ENCODE results near the gene CRLF1. TPM values are rescaled to one million over a fixed set of nuclear protein-coding genes. Genes with fewer than 3 reads are reported as not detected.

The CRLF1 gene
- polyA plus RNA-seq, 1 experiment = 5.6 TPM

DNA sequence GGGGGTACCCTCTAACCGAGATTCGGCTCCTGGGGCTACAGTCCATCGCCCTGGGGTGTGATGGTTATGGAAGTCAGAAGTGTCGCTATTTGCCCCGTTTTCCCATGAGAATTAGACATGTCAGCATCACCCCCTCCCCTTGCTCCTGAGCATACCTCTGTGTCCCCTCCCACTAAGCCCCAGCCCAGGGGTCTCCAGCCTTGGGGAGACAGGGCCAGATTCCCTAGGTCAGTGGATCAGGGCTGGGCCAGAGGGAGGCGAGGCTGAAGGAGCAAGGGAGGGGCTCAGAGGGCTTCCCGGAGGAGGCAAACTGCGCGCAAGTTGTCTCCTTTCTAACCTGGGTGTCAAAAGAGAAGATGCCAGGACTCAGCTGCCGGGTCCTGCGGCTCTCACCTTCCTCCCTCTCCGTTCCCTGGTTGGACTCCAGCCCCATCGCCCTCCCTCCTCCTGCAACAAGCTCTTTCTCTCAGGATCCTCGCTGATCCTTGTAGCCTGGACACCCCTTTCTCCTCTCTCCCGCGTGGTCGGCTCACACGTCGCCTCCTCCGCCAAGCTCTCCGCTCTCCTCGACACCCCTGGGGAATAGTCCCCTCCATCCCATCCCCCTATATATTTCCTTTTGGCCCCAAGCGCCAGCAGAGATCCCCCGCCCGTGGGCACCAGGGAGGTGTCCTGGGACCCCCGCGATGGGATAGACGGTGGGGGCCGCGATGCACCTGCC, 5.6 kb upstream of the CRLF1 start:
- peaks cover 53% of the 10 kb centered on the region for H3K27me3 ChIP-seq (ENCODE audit: control insufficient read depth, insufficient read depth, low read length)
- ChIA-PET CTCF (interaction anchor here (1.0 kb wide), 2 partner anchors 16 kb away, joined by 3 to 5 read pairs; no protein-coding TSS in a partner anchor), POLR2A (no interaction called here)
- peak overlapping the region; percentile 40 for H3K4me3 ChIP-seq (ENCODE audit: low read depth, low read length)
- H3K36me3 ChIP-seq (ENCODE audit: control insufficient read depth, insufficient read depth, low read length) = no peaks in the 10 kb centered on the region
- TF ChIP-seq, protein P1, sequence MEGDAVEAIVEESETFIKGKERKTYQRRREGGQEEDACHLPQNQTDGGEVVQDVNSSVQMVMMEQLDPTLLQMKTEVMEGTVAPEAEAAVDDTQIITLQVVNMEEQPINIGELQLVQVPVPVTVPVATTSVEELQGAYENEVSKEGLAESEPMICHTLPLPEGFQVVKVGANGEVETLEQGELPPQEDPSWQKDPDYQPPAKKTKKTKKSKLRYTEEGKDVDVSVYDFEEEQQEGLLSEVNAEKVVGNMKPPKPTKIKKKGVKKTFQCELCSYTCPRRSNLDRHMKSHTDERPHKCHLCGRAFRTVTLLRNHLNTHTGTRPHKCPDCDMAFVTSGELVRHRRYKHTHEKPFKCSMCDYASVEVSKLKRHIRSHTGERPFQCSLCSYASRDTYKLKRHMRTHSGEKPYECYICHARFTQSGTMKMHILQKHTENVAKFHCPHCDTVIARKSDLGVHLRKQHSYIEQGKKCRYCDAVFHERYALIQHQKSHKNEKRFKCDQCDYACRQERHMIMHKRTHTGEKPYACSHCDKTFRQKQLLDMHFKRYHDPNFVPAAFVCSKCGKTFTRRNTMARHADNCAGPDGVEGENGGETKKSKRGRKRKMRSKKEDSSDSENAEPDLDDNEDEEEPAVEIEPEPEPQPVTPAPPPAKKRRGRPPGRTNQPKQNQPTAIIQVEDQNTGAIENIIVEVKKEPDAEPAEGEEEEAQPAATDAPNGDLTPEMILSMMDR (IDR thresholded peaks at IDR 0.05; ENCODE audit: insufficient read depth, low read depth, low read length) = no peak
- no peak for DNase-seq (ENCODE audit: low read depth)

DNA sequence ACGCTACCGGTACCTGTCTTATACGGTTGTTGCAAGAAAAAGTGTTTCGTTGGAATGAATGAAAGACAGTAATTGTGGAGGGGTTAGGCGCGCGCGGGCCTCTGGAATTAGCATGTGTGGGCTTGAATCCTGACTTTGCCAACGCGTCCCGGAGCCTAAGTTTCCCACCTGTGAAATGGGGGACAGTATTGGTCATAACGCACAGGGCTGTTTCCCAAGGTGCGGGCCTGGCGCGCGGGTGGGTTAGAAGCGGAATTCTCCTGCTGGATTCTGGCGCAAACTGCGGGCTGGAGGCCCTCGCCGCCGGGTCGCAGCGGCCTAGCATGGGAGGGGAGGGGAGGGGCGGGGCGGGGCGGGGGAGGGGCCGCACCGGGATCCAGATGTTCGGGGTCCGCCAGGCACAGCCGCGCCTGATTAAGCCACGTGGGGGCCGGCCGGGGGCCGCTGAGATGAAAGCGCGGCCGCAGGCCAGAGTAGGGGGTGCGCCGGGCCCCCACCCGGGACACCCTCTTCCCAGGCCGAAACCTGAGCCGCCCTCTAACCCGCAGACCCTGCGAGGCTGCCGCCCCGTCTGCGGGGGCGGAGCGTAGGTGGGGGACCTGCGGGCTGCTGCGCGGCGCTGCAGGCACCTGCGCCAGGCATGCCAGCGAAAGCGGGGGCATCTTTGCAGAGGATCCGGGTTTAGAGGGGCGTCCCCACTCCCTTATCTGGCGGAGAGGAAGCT, 4.9 kb upstream of the CRLF1 start:
- POLR2A ChIA-PET = no interaction called here
- TF ChIP-seq, protein P1 (IDR thresholded peaks at IDR 0.05; ENCODE audit: insufficient read depth, low read depth, low read length) = no peak
- Histone ChIP-seq H3K36me3 (ENCODE audit: control insufficient read depth, insufficient read depth, low read length) (no peaks in the 10 kb centered on the region), H3K4me3 (ENCODE audit: low read depth, low read length) (no peak overlapping the region), H3K27me3 (ENCODE audit: control insufficient read depth, insufficient read depth, low read length) (peaks cover 55% of the 10 kb centered on the region)
- CTCF ChIA-PET = no interaction called here
- DNase-seq (ENCODE audit: low read depth) = no peak

DNA sequence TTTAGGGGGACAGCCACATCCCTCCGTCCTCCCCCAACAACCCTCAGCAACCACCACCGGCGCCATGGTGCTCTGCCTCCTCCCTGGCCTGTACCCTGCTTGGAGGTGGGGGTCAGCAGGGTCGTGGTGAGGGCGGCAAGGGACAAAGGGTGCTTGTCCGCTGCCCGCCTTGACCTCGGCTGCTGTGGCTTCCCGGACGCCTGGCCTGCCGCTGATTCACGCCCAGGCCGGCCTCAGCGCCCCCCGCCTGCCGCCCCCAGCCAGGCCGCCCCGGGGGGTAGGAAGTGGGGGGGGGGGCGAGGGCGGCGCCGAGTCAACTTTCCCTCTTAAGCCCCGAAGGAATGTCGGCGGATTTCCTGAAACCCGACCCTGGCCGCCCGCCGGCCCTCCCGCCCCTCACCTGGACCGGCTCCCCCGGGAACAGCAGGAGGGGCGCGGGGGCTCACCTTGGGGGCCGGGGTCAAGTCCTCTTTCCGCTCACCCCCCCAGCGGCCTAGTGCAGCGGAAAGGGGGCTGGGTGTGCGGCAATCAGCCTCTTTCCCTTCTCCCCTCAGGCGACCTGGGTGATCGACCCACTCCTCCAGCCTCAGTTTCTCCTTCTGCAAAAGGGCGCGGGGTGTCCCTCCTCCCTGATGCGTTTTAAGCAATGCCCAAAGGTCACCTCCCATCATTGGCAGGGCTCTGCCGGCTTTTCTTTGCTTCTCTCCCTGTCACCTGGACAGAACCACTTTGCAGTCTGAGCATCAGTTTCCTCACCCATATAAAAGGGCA, 4.1 kb upstream of the CRLF1 start:
- no peak for DNase-seq (ENCODE audit: low read depth)
- ChIA-PET POLR2A (no interaction called here), CTCF (no interaction called here)
- H3K27me3 ChIP-seq (ENCODE audit: control insufficient read depth, insufficient read depth, low read length) = peaks cover 57% of the 10 kb centered on the region
- no peak overlapping the region for H3K4me3 ChIP-seq (ENCODE audit: low read depth, low read length)
- no peaks in the 10 kb centered on the region for H3K36me3 ChIP-seq (ENCODE audit: control insufficient read depth, insufficient read depth, low read length)
- TF ChIP-seq, protein P1 (IDR thresholded peaks at IDR 0.05; ENCODE audit: insufficient read depth, low read depth, low read length) = no peak

DNA sequence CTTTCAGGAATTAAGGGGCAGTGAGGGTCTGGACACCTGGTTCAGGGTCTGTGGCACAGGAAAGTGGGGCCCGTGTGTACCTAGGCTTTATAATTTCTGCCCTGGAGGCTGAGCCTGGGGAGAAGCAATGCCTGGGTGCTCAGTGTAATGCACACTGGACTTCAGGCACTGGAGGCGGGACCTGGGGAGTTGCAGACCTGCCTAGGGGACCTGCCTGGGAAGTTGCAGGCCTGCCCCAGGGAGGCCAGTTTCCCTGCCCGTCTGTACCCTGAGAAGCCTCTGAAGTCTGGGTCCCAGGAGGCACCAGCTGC, 3.6 kb upstream of the CRLF1 start:
- ChIA-PET POLR2A (no interaction called here), CTCF (no interaction called here)
- no peak overlapping the region for H3K4me3 ChIP-seq (ENCODE audit: low read depth, low read length)
- no peaks in the 10 kb centered on the region for H3K36me3 ChIP-seq (ENCODE audit: control insufficient read depth, insufficient read depth, low read length)
- TF ChIP-seq, protein P1 (IDR thresholded peaks at IDR 0.05; ENCODE audit: insufficient read depth, low read depth, low read length) = no peak
- no peak for DNase-seq (ENCODE audit: low read depth)
- peaks cover 61% of the 10 kb centered on the region for H3K27me3 ChIP-seq (ENCODE audit: control insufficient read depth, insufficient read depth, low read length)

DNA sequence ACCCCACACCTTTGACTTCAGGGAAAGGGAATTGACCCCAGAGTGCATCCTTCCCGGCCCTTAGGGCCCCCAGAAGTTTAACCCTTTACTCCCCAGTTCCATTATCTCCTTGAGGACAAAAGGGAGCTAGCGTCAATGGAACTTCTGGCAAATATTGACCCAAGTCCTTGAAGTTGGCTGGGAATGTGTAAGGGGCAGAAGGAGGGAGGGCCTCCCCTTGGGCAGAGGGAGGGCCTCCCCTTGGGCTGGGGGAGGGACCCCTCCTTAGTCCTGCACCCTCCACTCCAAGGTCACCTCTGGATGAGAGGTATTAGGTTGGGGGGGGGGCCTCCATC, 3.1 kb upstream of the CRLF1 start:
- Histone ChIP-seq H3K4me3 (ENCODE audit: low read depth, low read length) (no peak overlapping the region), H3K27me3 (ENCODE audit: control insufficient read depth, insufficient read depth, low read length) (peaks cover 61% of the 10 kb centered on the region), H3K36me3 (ENCODE audit: control insufficient read depth, insufficient read depth, low read length) (no peaks in the 10 kb centered on the region)
- TF ChIP-seq, protein P1 (IDR thresholded peaks at IDR 0.05; ENCODE audit: insufficient read depth, low read depth, low read length) = no peak
- no peak for DNase-seq (ENCODE audit: low read depth)
- POLR2A ChIA-PET = no interaction called here
- CTCF ChIA-PET = no interaction called here
